ENCODE data around the gene ITPRID1.

ITPRID1 gene

GRCh38 chr7:31633467-31633866, 119.6 kb downstream of the ITPRID1 start (continued):
- no peak for TF ChIP-seq ZNF449 (tag by site-specific recombination; IDR thresholded peaks at IDR 0.05)
- TF ChIP-seq ZNF10 (tag by site-specific recombination; IDR thresholded peaks at IDR 0.05), result no peak
- no peak for TF ChIP-seq ZXDB (tag by site-specific recombination; IDR thresholded peaks at IDR 0.05)
- TF ChIP-seq GLI2 (tag by site-specific recombination; IDR thresholded peaks at IDR 0.05; ENCODE audit: borderline replicate concordance, low read depth), result no peak
- TF ChIP-seq ZNF510 (tag by site-specific recombination; IDR thresholded peaks at IDR 0.05; ENCODE audit: insufficient replicate concordance), result no peak
- no peak for TF ChIP-seq ZNF140 (tag by site-specific recombination; IDR thresholded peaks at IDR 0.05)
- TF ChIP-seq SCRT1 (tag by site-specific recombination; IDR thresholded peaks at IDR 0.05; ENCODE audit: borderline replicate concordance), result no peak
- TF ChIP-seq ZNF404 (tag by site-specific recombination; IDR thresholded peaks at IDR 0.05), result no peak
- TF ChIP-seq KLF9 (tag by site-specific recombination; IDR thresholded peaks at IDR 0.05; ENCODE audit: low read depth), result no peak
- TF ChIP-seq, protein P1, sequence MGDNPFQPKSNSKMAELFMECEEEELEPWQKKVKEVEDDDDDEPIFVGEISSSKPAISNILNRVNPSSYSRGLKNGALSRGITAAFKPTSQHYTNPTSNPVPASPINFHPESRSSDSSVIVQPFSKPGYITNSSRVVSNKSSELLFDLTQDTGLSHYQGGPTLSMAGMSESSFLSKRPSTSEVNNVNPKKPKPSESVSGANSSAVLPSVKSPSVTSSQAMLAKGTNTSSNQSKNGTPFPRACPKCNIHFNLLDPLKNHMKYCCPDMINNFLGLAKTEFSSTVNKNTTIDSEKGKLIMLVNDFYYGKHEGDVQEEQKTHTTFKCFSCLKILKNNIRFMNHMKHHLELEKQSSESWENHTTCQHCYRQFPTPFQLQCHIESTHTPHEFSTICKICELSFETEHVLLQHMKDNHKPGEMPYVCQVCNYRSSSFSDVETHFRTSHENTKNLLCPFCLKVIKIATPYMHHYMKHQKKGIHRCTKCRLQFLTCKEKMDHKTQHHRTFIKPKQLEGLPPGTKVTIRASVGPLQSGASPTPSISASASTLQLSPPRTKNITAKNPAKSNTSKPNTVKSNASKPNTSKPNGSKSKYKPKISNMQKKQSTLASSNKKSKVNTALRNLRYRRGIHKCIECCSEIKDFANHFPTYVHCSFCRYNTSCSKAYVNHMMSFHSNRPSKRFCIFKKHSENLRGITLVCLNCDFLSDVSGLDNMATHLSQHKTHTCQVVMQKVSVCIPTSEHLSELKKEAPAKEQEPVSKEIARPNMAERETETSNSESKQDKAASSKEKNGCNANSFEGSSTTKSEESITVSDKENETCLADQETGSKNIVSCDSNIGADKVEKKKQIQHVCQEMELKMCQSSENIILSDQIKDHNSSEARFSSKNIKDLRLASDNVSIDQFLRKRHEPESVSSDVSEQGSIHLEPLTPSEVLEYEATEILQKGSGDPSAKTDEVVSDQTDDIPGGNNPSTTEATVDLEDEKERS (tag by site-specific recombination; IDR thresholded peaks at IDR 0.05), result no peak
- no peak for TF ChIP-seq ZNF157 (tag by site-specific recombination; IDR thresholded peaks at IDR 0.05)
- TF ChIP-seq ZNF214 (tag by site-specific recombination; IDR thresholded peaks at IDR 0.05; ENCODE audit: borderline replicate concordance), result no peak
- TF ChIP-seq, protein P2, sequence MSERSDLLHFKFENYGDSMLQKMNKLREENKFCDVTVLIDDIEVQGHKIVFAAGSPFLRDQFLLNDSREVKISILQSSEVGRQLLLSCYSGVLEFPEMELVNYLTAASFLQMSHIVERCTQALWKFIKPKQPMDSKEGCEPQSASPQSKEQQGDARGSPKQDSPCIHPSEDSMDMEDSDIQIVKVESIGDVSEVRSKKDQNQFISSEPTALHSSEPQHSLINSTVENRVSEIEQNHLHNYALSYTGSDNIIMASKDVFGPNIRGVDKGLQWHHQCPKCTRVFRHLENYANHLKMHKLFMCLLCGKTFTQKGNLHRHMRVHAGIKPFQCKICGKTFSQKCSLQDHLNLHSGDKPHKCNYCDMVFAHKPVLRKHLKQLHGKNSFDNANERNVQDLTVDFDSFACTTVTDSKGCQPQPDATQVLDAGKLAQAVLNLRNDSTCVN (tag by site-specific recombination; optimal IDR thresholded peaks at IDR 0.05), result no peak

DNA sequence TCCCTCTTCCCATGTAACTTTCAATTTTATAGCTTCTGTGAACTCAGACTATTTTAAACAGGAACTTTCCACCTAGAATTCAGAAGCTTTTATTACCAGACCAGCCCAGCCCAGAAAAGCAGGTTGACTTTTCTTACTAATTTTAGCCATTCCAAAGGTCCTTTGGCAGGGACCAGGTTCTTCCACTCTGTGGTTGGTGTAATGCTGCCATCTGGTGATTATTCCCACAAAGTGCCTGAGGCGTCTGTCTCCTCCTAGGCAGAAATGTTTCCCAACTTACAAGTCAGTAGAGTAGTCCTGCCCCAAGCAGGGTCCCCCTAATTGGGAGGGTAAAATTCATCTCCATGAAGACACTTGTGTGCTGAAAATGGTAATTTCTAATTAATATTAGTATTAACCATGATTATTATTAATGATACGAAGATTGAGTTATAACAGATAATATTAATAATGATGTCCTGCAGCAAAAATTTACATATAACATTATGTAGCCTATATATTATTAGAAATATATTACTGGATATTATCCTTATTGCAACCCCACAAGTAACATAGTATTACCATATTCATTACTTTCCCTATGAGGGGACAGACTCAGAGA, 120.1 kb downstream of the ITPRID1 start:
- POLR2A ChIA-PET, result no interaction called here
- no peaks in the 10 kb centered on the region for H3K4me1 ChIP-seq (ENCODE audit: control insufficient read depth, insufficient read depth, low read length)
- no peaks in the 10 kb centered on the region for H3K9me3 ChIP-seq (ENCODE audit: control insufficient read depth, insufficient read depth, low read depth, low read length)
- H3K4me3 ChIP-seq (ENCODE audit: low read depth, low read length), result no peak overlapping the region
- no peak overlapping the region for H3K27ac ChIP-seq (ENCODE audit: extremely low read depth, low read depth, low read length)
- TF ChIP-seq ZNF513 (tag by site-specific recombination; IDR thresholded peaks at IDR 0.05) (no peak), ZNF654 (tag by site-specific recombination; IDR thresholded peaks at IDR 0.05; ENCODE audit: low read depth) (peak; percentile 45), ZNF202 (tag by site-specific recombination; IDR thresholded peaks at IDR 0.05; ENCODE audit: borderline replicate concordance) (no peak)
- H3K36me3 ChIP-seq (ENCODE audit: control insufficient read depth in 2 of 2, insufficient read depth in 1 of 2, low read length in 2 of 2), result no peaks in the 10 kb centered on the region
- CTCF ChIA-PET, result interaction anchor here (0.6 to 5.8 kb wide), 21 partner anchors 15 to 650 kb away, joined by 3 to 61 read pairs (median 4); no protein-coding TSS in a partner anchor

All from HEK293 (cell line).